AG04450 (cell line): Measurements from ENCODE around the gene SLC47A1. TPM values are rescaled to one million over a fixed set of nuclear protein-coding genes. Genes with fewer than 3 reads are reported as not detected.

Experiments
- CTCF ChIA-PET: fragments of 300-600, 350-600 bp; formaldehyde crosslinking; extraction: SDS; loops from one replicate; lab custom pipeline; 2022; ENCODE audit warnings: antibody characterized with exemption, inconsistent platforms; lab: Charles Lee
- POLR2A ChIA-PET: fragments of 350-600 bp; formaldehyde crosslinking; extraction: SDS; loops from one replicate; lab custom pipeline; 2021; ENCODE audit warnings: antibody characterized with exemption, inconsistent platforms; lab: Yijun Ruan, JAX
- DNase-seq: peaks from one replicate; pipeline ENCODE4 v3.0.0-alpha.2; 2011; ENCODE audit warnings: low read depth, low spot score
- H3K27ac ChIP-seq: one replicate; pipeline ENCODE4 v1.5.1; 2012; ENCODE audit warnings: low read depth, low read length, control low read depth
- H3K27me3 ChIP-seq: one replicate; pipeline ENCODE4 v1.6.0; 2012; ENCODE audit warnings: low read length; ENCODE audit not compliant: control insufficient read depth, insufficient read depth
- H3K4me3 ChIP-seq: 2 replicates; pipeline ENCODE4 v1.5.1; 2011; ENCODE audit warnings: mild to moderate bottlenecking, low read depth, low read length, control low read depth
- H3K9me3 ChIP-seq: 2 replicates; pipeline ENCODE4 v1.5.1; 2012; ENCODE audit warnings: low read length; ENCODE audit not compliant: control insufficient read depth, insufficient read depth
- CTCF ChIP-seq: IDR thresholded peaks from 2 replicates; pipeline ENCODE4 v1.5.1; 2011; ENCODE audit warnings: low read depth, low read length, control low read depth, inconsistent platforms
- polyA plus RNA-seq: library from polyadenylated mRNA; depleted of rRNA; stranded (reverse); fragments of >200 nt; gene quantifications from 2 replicates; pipeline ENCODE4 v1.2.3, GENCODE V29; 2011

SLC47A1 gene
- polyA plus RNA-seq, 1 experiment, result 0.06 TPM

GRCh38 chr17:19592316-19592715 is 58.7 kb downstream of the SLC47A1 start:
- CTCF ChIA-PET, result no interaction called here
- TF ChIP-seq CTCF, result no peak
- POLR2A ChIA-PET, result interaction anchor here (0.6 kb wide), 1 partner anchor 60 kb away, joined by 6 read pairs; no protein-coding TSS in a partner anchor

GRCh38 chr17:19596869-19597268 is 63.2 kb downstream of the SLC47A1 start:
- CTCF ChIA-PET, result no interaction called here
- Histone ChIP-seq H3K4me3 (no peak overlapping the region), H3K27me3 (peaks cover 3% of the 10 kb centered on the region), H3K27ac (no peak overlapping the region), H3K9me3 (no peaks in the 10 kb centered on the region)
- POLR2A ChIA-PET, result no interaction called here
- no peak for TF ChIP-seq CTCF
- DNase-seq, result no peak

More at GRCh38 chr17:19592316-19592715, 58.7 kb downstream of the SLC47A1 start:
- Histone ChIP-seq H3K4me3 (no peak overlapping the region), H3K9me3 (no peaks in the 10 kb centered on the region), H3K27ac (no peak overlapping the region), H3K27me3 (peaks cover 13% of the 10 kb centered on the region)
- no peak for DNase-seq

- Histone ChIP-seq H3K27me3 (peaks cover 4% of the 10 kb centered on the region), H3K27ac (no peak overlapping the region), H3K9me3 (no peaks in the 10 kb centered on the region), H3K4me3 (no peak overlapping the region)
- no peak for TF ChIP-seq CTCF
- ChIA-PET CTCF (no interaction called here), POLR2A (no interaction called here)
- DNase-seq, result no peak
These were observed 76.7 kb downstream of the SLC47A1 start for GRCh38 chr17:19610311-19610710.

- CTCF ChIA-PET, result no interaction called here
- Histone ChIP-seq H3K4me3 (no peak overlapping the region), H3K27me3 (peaks cover 4% of the 10 kb centered on the region), H3K9me3 (no peaks in the 10 kb centered on the region), H3K27ac (no peak overlapping the region)
- TF ChIP-seq CTCF, result no peak
- DNase-seq, result no peak
- POLR2A ChIA-PET, result no interaction called here
These were observed 77.2 kb downstream of the SLC47A1 start for GRCh38 chr17:19610879-19611278.

- no peaks in the 10 kb centered on the region; the same call in 1 of the 2 replicates for H3K9me3 ChIP-seq
- POLR2A ChIA-PET, result no interaction called here
- no peak for TF ChIP-seq CTCF
- CTCF ChIA-PET, result interaction anchor here (1.3 kb wide), 1 partner anchor 153 kb away, joined by 3 read pairs; no protein-coding TSS in a partner anchor
- H3K27ac ChIP-seq, result no peak overlapping the region
- peaks cover 4% of the 10 kb centered on the region for H3K27me3 ChIP-seq
- no peak for DNase-seq
- H3K4me3 ChIP-seq, result no peak overlapping the region
These were observed 80.3 kb downstream of the SLC47A1 start for GRCh38 chr17:19613979-19614378.
